T-helper 2 cell treated with Interferon-gamma antibody and Interleukin-4, amounts not matched to agents 5 μg/mL and 100 μg/mL, for 36 hours (primary cell): Measurements from ENCODE around the gene ZNF324.
"Not testable (repeated sequence)": the region's sequence is repeated elsewhere in the genome, so short reads cannot be mapped to it uniquely, and the experiment has no call there.

Source experiments
- DNase-seq: peaks from one replicate; pipeline ENCODE4 v3.0.0; 2021; ENCODE audit warnings: low spot score
- H3K27ac Mint-ChIP-seq: one replicate; pipeline ENCODE4 v1.8.0; 2021; ENCODE audit warnings: mild to moderate bottlenecking, mixed read lengths
- H3K27me3 Mint-ChIP-seq: one replicate; pipeline ENCODE4 v1.8.0; 2021; ENCODE audit warnings: low read depth, mixed read lengths
- H3K36me3 Mint-ChIP-seq: one replicate; pipeline ENCODE4 v1.8.0; 2021; ENCODE audit warnings: low read depth, mixed read lengths
- H3K4me1 Mint-ChIP-seq: one replicate; pipeline ENCODE4 v1.8.0; 2021; ENCODE audit warnings: low read depth, mixed read lengths
- H3K4me3 Mint-ChIP-seq: one replicate; pipeline ENCODE4 v1.8.0; 2022; ENCODE audit warnings: mild to moderate bottlenecking, moderate library complexity, mixed read lengths
- H3K9me3 Mint-ChIP-seq: one replicate; pipeline ENCODE4 v1.8.0; 2021; ENCODE audit warnings: mixed read lengths

Gene ZNF324

DNA sequence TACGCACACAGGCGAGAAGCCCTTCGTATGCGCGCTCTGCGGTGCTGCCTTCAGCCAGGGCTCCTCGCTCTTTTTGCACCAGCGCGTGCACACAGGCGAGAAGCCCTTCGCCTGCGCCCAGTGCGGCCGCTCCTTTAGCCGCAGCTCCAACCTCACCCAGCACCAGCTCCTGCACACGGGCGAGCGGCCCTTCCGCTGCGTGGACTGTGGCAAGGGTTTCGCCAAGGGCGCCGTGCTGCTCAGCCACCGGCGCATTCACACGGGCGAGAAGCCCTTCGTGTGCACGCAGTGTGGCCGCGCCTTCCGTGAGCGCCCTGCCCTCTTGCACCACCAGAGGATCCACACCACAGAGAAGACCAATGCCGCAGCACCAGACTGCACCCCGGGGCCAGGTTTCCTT lies 10.8 kb upstream of the ZNF324 start:
- H3K27ac Mint-ChIP-seq = no peak overlapping the region
- H3K4me3 Mint-ChIP-seq = no peak overlapping the region
- peaks cover 25% of the 10 kb centered on the region for H3K36me3 Mint-ChIP-seq
- H3K27me3 Mint-ChIP-seq = peaks cover 2% of the 10 kb centered on the region
- no peak for DNase-seq
- H3K9me3 Mint-ChIP-seq = no peaks in the 10 kb centered on the region
- peaks cover 9% of the 10 kb centered on the region for H3K4me1 Mint-ChIP-seq

DNA sequence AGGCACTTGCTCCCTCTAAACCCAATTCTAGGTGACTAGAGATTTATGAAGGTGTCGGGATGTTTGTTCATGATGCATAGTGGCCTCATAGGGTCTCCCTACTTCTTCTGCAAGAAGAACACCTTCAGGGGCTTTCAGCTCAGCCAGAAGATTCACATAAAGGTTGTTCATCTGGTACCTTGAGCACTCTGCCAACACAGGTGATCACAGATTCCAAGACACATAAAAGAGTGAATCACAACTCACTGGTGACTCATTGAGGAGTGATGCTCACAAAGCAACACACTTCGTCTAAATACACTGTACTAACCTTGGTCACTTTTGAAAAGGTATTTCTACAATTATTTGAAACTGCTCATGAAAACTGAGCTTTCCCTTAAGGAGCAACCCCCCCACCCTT lies 6.8 kb upstream of the ZNF324 start:
- Mint-ChIP-seq H3K4me1 (no peaks in the 10 kb centered on the region), H3K27ac (no peak overlapping the region), H3K9me3 (no peaks in the 10 kb centered on the region), H3K4me3 (no peak overlapping the region), H3K36me3 (peaks cover 18% of the 10 kb centered on the region), H3K27me3 (no peaks in the 10 kb centered on the region)
- DNase-seq = no peak

DNA sequence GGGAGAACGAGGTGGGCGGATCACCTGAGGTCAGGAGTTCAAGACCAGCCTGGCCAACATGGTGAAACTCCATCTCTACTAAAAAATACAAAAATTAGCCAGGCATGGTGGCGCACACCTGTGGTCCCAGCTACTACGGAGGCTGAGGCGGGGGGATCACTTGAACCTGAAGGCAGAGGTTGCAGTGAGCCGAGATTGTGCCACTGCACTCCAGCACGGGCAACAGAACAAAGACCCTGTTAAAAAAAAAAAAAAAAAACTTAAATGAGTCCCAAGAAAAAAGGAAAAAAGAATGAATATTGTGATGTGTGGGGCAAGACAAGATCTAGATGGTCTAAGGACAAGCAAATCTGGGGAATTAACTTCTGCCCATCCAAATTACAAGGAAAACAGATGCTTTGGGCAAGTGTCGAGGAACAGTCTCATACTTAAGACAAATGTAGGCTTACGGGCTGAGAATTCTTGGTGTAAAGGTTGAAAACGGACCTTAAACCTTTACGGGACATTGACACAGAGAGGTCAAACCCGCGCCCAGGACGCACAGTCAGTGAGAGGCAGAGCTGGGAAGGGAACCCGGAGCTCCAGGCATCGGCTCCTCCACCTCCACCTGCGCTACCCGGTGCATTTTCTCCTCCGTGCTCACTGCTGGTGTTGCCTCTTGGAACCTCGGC lies 656 bp upstream of the ZNF324 start:
- H3K4me1 Mint-ChIP-seq = peaks cover 12% of the 10 kb centered on the region

DNA sequence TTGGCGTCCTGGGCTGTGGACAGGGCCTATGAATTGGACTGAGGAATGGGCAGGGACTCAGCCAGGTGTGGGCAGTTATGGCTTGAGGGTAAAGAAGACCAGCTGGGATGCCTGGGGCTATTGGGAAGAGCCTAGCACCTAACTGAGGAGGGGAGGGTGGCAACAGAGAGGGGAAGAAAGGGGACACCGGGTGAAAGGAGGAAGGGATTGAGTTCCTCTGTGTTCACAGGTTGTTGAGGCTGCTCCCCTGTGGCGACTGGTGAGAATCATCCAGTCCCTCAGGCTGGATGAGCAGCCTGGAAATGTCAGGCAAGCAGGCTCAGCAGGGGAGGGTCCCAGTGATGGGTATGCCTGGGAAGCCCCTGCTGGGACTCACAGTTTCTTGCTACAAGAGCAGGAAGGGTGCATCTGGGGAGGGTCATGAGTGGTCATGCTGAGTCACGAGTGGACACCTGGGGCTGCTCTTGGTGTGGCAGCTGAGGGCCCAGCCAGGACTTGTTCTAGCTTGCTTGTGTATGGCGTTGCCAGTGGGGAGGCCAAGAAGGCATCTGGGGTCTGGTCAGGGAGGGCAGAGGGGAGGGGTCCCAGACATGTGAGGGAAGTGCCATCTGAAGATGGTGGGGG lies 1.4 kb downstream of the ZNF324 start:
- H3K9me3 Mint-ChIP-seq = no peaks in the 10 kb centered on the region
- peaks cover 12% of the 10 kb centered on the region for H3K4me1 Mint-ChIP-seq
- H3K27me3 Mint-ChIP-seq = peaks cover 2% of the 10 kb centered on the region
- peaks cover 5% of the 10 kb centered on the region for H3K36me3 Mint-ChIP-seq
- H3K27ac Mint-ChIP-seq = peak overlapping the region; percentile 22
- peak overlapping the region; percentile 85 for H3K4me3 Mint-ChIP-seq
- DNase-seq = no peak

More for the DNA sequence above, 656 bp upstream of the ZNF324 start:
- Mint-ChIP-seq H3K27me3 (peaks cover 2% of the 10 kb centered on the region), H3K4me3 (peak overlapping the region; percentile 85), H3K36me3 (peaks cover 1% of the 10 kb centered on the region), H3K27ac (no peak overlapping the region), H3K9me3 (no peaks in the 10 kb centered on the region)
- DNase-seq = no peak

DNA sequence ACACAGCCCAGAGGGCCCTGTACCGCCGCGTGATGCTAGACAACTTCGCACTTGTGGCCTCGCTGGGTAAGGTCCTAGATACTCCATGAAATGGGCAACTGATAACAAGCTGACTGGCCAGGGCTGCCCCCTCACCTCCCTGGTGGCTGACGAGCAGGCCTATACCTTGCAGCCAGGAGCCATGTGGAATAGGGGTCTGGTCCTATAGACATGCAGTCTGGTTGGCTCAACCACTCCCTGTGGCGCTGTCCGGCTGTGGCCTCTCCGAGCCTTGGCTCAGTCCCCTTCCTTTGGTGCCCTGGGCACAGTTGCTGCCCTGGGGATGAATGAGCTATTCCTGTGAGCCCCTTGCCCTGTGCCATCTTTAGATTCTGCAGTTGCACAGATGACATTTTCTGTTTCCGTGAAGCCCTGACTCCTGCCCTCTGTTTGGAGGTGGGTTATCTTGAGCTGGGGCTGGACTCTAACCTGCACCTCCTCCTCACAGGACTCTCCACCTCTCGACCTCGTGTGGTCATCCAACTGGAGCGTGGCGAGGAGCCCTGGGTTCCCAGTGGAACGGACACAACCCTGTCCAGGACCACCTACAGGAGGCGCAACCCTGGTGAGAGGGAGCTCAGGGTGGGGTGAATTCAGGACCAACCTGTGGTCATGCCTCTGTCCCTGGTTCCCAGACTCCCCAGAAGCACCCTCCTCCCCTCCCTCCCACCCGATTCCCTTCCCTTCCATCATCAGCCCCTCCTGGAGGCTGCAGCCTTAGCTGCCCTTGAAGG lies 2.5 kb downstream of the ZNF324 start:
- peaks cover 17% of the 10 kb centered on the region for H3K4me1 Mint-ChIP-seq
- H3K4me3 Mint-ChIP-seq = no peak overlapping the region
- peaks cover 9% of the 10 kb centered on the region for H3K36me3 Mint-ChIP-seq
- no peak overlapping the region for H3K27ac Mint-ChIP-seq
- no peak for DNase-seq
- H3K9me3 Mint-ChIP-seq = no peaks in the 10 kb centered on the region
- H3K27me3 Mint-ChIP-seq = peaks cover 2% of the 10 kb centered on the region

DNA sequence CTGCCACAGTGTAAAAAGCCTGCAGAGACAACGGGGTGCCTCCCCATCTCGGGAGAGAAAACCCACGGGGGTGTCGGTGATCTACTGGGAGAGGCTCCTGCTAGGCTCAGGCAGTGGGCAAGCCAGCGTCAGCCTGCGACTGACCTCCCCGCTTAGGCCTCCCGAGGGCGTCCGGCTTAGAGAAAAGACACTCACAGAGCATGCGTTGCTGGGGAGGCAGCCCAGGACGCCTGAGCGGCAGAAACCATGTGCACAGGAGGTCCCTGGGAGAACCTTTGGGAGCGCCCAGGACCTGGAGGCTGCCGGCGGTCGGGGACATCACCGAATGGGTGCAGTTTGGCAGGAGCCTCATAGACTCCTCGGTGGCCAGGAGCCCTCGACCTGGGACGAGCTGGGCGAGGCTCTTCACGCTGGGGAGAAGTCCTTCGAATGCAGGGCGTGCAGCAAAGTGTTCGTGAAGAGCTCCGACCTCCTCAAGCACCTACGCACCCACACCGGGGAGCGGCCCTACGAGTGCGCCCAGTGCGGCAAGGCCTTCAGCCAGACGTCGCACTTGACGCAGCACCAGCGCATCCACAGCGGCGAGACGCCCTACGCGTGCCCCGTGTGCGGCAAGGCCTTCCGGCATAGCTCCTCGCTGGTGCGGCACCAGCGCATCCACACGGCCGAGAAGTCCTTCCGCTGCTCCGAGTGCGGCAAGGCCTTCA lies 4.1 kb downstream of the ZNF324 start:
- not testable (repeated sequence) for H3K27me3 Mint-ChIP-seq, H3K9me3 Mint-ChIP-seq, H3K36me3 Mint-ChIP-seq, H3K4me3 Mint-ChIP-seq, DNase-seq, H3K27ac Mint-ChIP-seq
- peaks cover 20% of the 10 kb centered on the region for H3K4me1 Mint-ChIP-seq

DNA sequence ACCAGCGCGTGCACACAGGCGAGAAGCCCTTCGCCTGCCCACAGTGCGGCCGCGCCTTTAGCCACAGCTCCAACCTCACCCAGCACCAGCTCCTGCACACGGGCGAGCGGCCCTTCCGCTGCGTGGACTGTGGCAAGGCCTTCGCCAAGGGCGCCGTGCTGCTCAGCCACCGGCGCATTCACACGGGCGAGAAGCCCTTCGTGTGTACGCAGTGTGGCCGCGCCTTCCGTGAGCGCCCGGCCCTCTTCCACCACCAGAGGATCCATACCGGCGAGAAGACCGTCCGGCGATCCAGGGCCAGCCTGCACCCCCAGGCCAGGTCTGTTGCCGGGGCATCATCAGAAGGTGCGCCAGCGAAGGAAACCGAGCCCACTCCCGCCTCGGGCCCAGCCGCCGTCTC lies 4.9 kb downstream of the ZNF324 start:
- Mint-ChIP-seq H3K4me3 (no peak overlapping the region), H3K27ac (no peak overlapping the region), H3K4me1 (peaks cover 20% of the 10 kb centered on the region), H3K36me3 (peaks cover 9% of the 10 kb centered on the region), H3K27me3 (no peaks in the 10 kb centered on the region), H3K9me3 (no peaks in the 10 kb centered on the region)
- no peak for DNase-seq

DNA sequence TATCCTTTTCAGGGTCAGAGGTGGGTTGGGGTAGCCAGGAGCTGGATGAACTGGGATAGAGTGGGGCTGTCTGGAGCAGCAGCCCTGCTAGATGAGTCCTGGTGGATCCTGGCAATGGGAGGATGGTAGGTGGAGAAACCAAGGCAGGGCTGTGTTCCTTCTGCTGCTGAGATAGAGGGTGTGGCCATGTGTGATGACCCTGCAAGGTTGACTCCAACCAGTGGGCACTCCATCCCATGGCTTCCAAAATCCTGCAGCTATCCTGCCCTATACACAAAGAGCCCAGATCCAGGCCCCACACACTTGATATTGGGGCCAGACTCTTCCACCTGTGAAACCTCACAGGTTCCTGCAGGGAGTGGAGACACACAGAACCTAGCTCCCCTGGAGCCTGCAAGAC lies 6.9 kb downstream of the ZNF324 start:
- DNase-seq = no peak
- H3K27ac Mint-ChIP-seq = no peak overlapping the region
- peaks cover 12% of the 10 kb centered on the region for H3K4me1 Mint-ChIP-seq

DNA sequence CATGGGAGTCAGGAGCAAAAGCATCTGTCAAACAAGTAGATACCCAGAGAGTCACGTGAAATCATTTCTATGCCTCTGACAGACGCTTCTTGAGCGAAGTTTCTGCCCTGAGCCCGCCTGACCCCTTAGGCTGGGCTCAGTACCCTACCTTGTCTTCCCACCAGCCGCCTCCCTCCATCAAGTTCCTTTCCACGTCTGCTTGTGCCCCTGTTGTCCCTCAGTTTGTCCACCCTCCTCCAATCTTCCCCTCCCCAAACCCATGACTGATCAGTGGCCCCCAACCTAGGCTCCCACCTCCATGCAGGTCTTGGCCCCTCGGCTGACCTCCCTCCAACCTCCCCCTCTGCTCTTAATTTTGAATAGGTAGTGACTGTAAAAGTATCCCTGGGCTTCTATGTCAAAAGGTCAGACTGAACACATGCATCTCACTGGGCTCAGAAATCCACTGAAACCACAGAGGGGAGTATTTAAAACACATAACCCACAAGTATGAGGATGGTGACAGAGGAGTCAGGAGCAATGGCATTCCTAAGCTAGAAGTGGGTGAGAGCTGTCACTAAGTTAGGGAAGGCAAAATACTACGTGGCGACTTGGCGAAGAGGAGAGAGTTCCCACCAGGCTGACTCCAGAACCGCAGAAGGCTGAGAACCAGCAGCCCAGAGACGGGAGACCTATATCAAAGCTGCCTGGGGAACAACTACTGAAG lies 7.6 kb downstream of the ZNF324 start:
- Mint-ChIP-seq H3K27ac (peak overlapping the region; percentile 34), H3K4me3 (peak overlapping the region; percentile 88), H3K27me3 (no peaks in the 10 kb centered on the region), H3K36me3 (peaks cover 11% of the 10 kb centered on the region), H3K9me3 (no peaks in the 10 kb centered on the region), H3K4me1 (peaks cover 12% of the 10 kb centered on the region)
- DNase-seq = no peak

More for the DNA sequence above, 6.9 kb downstream of the ZNF324 start:
- no peaks in the 10 kb centered on the region for H3K27me3 Mint-ChIP-seq
- peaks cover 9% of the 10 kb centered on the region for H3K36me3 Mint-ChIP-seq
- no peaks in the 10 kb centered on the region for H3K9me3 Mint-ChIP-seq
- H3K4me3 Mint-ChIP-seq = peak overlapping the region; percentile 88

DNA sequence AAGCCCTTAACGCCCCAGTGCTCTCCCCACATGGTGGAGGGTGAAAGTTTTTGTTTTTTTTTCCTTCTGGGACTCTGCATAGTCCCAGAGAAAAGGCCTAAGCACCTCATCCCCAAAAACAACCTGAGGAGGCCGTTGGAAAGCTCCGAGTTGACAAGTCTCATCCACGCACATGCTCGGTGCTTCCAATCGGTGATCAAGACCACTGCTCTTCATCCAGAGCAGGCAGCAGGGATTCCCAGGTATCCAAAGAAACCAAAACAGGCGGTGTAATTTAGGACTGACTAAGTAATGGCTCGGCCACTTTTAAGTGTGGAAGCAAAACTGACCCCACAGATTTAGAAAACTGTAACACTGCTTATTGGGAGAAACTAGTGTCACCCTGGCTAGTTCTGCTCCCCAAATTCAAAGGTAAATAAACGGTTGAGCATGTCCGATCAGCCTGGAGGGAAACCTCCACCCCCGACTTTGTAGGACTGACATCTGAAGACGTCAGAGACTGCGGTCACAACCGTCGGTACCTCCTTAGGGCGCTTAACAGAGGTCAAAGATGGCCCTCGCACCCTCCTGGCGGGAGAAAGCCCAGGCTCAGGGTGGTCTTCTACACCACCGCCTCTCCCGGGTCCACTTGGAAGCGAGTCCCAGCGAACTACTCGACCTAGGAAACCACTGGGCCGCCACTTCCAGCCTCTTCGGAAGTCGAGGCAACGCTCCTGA lies 8.3 kb downstream of the ZNF324 start:
- Mint-ChIP-seq H3K9me3 (no peaks in the 10 kb centered on the region), H3K36me3 (peaks cover 9% of the 10 kb centered on the region), H3K4me3 (peak overlapping the region; percentile 88), H3K27ac (peak overlapping the region; percentile 99), H3K4me1 (peaks cover 12% of the 10 kb centered on the region), H3K27me3 (no peaks in the 10 kb centered on the region)
- DNase-seq = no peak

DNA sequence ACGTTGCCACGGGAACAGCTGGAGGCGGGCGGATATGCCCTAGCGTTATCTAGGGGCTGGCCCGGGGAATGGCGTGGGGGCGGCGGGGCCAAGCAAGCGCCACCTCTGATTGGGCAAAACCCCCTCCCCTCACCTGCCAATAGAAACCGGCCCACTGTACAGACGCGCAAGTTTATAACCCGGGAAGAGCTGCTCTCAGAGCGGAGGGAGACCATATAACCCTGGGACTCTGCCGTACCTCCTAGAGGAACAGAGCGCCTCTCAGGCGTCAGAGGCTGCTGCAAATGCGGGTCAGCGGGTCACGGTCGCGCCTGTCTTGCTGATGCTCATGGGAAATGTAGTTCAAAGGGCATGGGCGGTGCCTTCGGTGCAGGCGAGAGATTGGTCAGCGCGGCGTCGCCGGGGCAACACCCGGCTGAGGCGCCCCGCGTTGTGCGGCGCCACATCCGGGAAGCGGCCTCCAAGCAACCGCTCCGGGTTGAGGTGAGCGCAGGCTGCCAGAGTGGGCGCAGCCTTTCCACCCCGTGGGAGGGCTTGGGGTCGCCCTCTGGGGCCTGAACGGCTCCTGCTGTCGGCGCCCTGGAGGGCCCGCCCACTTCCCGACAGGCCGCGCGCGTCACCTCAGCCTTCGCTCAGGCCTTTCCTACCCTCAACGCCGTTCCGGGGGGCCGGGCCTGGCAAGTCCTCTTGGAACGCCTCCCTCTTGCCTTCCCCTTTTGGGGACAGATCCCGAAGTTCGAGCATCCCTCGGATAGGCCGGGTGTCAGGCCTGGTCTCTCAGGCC lies 9.0 kb downstream of the ZNF324 start, which contains the start of gene ZNF446:
ZNF446 (plus strand) TSS at position 639 of the 784 bp plus-strand sequence. CDS start 867 bp downstream, outside the sequence.
- peak within 1 kb of the TSS; percentile 88 for H3K4me3 Mint-ChIP-seq
- H3K36me3 Mint-ChIP-seq = peaks cover 9% of the 10 kb centered on the region
- H3K9me3 Mint-ChIP-seq = no peaks in the 10 kb centered on the region
- DNase-seq = peak; percentile 98
- peak within 1 kb of the TSS; percentile 99 for H3K27ac Mint-ChIP-seq
- H3K4me1 Mint-ChIP-seq = peaks cover 12% of the 10 kb centered on the region
- no peaks in the 10 kb centered on the region for H3K27me3 Mint-ChIP-seq

DNA sequence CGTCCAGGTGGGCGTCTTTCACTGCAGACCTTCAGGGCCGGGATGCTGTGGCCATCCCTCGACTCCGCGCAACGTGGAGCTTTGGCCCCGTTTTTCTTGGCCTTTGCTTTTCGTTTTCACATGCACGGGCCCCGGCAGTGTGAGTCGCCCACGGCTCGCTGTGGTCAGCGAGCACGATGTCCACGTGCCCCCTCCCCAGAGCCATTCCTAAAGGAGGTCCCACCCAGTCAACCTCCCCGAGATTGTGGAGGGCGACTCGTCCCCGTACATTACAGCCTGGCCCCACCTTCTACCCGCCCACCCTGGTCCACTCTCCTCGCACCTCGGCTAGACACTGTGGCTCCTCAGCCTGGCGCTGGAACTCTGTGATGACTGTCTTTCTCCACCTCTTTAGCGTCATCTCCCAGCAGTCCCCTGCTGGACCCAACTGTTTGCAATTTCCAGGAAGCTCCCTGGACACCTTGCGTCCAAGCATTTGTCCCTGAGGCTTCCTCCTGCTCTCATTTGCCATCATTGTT lies 9.7 kb downstream of the ZNF324 start:
- H3K27ac Mint-ChIP-seq = peak overlapping the region; percentile 99
- H3K4me3 Mint-ChIP-seq = peak overlapping the region; percentile 88
- no peaks in the 10 kb centered on the region for H3K9me3 Mint-ChIP-seq
- H3K4me1 Mint-ChIP-seq = peaks cover 12% of the 10 kb centered on the region
- peaks cover 9% of the 10 kb centered on the region for H3K36me3 Mint-ChIP-seq
- H3K27me3 Mint-ChIP-seq = no peaks in the 10 kb centered on the region
- DNase-seq = no peak
